NCI-H2227 treated with DMSO at 0.1 percent for 48 hours (cell line): ENCODE data around the gene EXPH5.
"Not testable (repeated sequence)": the region's sequence is repeated elsewhere in the genome, so short reads cannot be mapped to it uniquely, and the experiment has no call there.

ENCODE experiments used
- DNase-seq: peaks from one replicate; lab custom pipeline; 2025; lab: John Stamatoyannopoulos, UW

Gene EXPH5

DNA sequence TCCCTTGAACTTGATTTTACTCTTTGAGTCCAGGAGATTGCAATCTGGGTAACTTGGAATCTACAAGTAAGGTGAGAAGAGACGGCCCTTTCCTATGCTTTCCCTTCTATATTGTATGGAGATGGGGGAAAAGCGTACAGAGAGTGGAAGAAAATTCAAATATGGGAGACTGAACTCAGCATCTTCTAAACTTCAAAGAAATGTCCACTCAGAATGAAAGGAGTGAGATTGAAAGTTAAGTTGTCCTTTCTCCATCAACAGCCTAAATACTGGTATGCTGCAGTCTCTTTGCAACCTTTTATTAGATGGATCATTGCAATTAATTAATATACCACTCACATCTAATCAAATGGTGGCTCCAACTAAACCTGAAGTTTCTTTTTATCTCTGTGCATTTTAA lies 6.4 kb upstream of the EXPH5 start:
- DNase-seq, result no peak

DNA sequence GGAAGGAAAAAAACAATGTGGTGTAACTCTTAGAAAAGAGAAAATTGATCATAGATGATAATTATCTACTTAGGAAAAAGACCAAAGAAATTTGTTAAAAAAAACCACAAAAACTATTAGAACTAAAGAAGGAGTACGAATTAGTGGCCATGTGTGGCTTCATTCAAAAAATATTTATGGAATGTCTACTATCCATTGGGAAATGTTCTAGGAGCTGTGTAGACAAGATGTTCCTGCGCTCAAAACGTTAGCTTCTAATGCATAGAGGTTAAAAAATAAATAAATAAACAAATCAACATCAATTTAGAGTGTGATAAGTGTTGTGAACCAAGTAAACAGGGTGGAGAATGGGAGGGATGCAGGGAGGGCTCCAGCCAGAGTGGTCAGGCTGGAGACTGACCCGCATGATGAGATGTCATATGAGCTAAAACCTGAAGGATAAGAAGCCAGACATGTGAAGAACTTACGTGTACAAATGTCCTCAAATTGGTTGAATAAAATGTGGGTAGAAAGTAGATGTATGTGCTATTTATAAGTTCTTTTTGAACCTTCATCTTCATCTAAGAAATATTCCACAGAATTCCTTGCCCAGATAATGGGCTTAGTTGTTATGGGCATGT lies 4.3 kb upstream of the EXPH5 start:
- no peak for DNase-seq

DNA sequence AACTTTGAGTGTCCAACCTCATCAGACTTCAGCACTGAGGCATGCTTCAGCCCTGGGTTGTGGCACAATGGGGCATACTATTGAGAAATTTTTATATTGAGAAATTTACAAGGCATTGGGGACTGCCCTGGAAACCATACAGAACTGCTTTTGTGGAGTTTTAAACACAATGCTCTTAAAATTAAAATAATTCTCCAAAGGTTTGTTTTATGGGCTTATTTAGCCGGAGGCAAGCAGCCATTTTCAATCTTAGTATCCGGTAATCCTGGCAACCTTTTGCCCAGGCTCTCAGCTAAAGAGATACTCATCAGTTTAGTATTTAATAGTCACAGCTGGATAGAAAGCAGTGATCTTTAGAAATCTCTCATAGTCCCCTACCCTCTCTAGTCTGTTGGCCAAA lies 3.1 kb upstream of the EXPH5 start:
- no peak for DNase-seq

DNA sequence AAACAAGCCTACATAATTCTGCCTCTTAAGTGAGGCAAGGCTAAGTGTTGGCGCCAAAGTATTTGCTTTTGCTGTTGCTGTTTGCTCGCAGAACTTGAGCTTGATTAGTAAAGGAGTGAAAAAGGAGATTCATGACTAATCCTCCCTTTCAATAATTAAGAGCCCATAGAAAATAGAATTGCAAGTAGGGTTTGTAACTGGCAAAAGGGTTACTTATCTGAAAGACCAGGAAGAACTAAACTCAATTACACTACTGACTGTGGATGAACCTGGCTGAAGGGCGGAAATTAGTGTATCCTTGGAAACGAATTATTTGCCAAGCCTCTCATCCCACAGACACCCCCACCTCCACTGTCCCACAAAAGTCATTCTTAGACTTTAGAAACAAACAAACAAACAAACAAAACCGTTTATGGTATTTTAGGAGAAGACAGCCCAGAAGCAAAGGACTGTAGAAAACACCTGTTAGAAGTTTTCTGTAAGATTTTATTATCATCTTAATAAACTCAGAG lies 411 bp upstream of the EXPH5 start:
- no peak for DNase-seq

DNA sequence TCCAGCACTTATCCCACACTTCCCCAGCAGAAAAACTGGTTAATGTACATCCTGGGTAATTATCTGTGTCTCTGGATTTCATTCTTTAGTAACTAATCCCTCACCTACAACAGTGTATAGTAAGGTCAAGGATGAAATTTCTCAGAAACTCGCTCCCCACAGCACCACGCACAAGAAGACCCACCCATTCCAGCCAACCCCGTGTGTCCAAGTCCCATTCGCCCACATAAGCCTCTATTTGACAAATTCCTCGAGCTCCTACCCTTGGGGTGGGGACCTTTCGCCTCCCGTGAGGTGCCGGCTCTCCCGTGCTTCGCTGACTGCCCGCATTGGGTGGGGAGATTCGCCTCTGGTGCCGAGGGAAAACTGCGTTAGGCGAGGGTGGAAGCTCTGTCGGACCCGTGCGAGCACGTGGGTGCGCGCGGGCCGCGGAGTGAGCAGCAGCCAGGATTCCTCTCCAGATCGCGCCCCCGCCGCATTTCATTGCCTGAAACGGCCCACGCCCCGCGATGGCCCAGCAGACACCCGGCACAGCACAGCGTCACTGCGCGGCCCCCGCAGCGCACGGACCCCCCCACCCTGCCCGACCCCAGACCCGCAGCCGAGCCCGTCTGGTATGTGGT lies 866 bp downstream of the EXPH5 start:
- no peak for DNase-seq

DNA sequence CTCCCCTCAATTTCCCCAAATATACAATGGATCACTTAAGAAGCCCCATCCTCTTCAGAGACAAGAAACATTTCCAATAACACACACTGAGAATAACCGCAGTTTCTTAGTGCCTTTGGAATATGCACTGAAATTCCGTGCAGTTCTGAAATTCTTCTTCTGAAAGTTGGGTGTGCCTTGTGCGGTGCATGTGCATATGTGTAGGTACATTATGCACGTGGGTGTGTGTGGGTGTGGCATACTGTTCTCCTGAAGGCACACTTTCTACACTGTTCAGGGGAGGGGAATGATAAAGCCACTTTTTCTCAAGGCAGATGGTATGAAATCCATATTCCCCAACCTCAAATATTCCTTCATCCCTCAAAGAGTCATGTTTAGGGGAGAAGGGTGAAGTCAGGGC lies 1.7 kb downstream of the EXPH5 start:
- DNase-seq, result no peak

DNA sequence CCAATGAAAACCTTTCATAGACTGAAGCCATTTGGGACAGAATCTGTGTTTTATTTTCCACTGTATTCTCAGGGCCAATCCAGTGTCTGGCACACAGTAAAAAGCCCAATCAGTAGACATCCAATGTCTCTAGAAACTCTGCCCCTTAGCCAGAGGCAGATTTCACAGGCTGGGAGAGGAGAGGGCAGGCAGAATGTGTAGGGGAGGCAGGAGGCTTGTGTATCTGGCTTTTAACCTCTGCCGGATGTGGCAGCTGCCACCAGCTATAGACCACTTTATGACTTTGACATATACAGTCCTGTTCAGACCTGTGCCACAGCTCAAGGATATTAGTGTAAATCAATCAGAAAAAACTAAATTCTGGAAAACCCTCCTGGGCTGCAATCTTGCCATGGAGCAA lies 4.4 kb downstream of the EXPH5 start:
- DNase-seq, result no peak

DNA sequence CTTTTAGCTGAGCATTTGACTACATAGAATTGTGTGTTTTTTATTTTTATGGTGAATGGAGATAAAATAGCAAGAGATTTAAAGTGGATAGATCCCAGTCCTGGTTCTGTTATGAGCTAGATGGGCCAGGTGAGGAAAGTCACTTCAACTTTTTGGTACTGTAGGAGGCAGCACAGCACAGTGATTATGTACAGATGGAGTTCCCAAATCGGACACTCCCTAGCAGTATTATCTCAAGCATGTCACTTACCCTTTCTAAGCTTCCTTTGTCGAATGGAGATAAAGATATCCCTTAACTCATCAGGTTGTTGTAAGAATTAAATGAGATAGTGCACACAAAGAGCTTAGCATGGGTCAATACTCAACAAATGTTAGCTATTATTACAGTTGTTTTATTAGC lies 5.3 kb downstream of the EXPH5 start:
- no peak for DNase-seq

DNA sequence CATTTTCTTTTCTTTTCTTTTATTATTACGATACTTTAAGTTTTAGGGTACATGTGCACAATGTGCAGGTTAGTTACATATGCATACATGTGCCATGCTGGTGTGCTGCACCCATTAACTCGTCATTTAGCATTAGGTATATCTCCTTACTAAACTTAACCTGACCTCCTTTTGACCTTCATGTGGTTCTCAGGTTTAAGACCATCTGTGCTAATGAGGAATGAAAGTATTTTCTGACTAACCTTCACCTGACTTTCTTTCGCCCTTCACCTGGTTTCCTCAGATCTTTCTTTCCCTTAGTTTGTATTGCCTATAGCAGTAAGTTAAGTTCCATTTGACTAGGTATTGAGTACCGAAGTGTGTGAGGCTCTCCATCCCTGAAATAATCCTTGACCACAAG lies 6.5 kb downstream of the EXPH5 start:
- no peak for DNase-seq

DNA sequence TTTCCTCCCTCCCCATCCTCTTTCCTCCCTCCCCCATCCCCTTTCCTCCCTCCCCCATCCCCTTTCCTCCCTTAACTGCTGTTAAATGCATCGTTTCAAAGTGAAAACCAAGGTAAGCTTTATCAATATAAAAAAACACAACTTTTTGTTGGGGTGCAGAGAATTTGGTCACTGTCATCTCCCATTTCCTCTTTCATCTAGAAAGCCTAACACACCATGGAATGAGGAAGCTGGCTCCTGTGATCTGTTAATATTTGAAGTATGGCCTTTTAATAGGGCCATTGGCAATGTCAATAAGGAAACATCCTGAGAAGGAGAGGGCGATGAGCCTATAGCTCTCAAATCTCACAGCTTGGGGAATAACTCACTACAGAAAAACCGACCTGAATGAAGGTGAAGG lies 7.0 kb downstream of the EXPH5 start:
- DNase-seq, result no peak

DNA sequence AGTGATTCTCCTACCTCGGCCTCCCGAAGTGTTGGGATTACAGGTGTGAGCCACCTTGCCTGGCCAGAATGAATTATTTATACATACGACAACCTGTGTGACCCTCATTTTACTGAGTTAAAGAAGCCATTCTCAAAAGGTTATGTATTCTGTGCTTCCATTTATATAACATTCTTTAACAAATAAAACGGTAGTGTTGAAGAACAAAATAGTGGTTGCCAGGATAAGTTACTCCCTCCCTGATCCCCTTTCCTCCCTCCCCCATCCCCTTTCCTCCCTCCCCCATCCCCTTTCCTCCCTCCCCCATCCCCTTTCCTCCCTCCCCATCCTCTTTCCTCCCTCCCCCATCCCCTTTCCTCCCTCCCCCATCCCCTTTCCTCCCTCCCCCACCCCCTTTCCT lies 7.4 kb downstream of the EXPH5 start:
- DNase-seq, result not testable (repeated sequence)

DNA sequence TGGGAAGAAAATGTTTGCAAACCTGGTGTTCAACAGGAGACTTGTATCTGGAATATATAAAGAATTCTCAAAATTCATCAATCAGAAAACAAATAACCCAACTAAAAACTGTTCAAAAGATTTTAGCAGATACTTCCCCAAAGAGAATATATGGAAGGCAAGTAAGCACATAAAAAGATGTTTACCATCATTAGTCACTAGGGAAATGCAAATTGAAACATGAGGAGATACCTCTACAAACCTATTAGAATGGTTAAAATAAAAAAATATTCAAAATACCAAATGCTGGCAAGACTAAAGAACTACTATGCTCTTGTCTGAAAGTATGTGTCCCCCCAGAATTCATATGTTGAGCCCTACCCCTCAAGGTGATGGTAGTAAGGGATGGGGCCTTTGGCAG lies 8.6 kb downstream of the EXPH5 start:
- no peak for DNase-seq

DNA sequence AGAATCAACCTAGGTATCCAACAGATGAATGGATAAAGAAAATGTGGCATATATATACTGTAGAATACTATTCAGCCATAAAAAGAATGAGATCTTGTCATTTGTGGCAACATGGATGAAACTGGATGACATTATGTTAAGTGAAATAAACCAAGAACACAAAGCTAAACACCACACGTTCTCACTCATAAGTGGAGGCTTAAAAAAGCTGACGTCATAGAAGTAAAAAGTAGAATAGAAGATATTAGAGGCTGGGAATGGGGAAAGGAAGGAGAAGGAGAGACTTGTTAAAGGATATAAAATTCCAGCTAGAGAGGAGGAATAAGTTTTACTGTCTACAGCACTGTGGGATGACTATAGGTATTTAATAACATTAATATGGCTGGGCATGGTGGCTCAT lies 12.9 kb downstream of the EXPH5 start:
- DNase-seq, result no peak

DNA sequence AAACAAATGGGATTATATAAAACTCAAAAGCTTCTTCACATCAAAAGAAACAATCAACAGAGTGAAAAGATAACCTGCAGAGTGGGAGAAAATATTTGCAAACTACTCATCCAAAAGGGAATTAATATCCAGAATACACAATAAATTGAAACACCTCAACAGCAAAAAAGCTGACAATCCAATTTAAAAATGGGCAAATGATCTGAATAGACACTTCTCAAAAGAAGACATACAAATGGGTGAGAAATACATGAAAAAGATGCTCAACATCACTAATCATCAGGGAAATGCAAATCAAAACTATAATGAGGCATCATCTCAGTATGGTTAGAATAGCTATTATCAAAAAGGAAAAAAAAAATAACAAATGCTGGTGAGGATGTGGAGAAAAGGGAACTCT lies 13.5 kb downstream of the EXPH5 start:
- DNase-seq, result no peak

DNA sequence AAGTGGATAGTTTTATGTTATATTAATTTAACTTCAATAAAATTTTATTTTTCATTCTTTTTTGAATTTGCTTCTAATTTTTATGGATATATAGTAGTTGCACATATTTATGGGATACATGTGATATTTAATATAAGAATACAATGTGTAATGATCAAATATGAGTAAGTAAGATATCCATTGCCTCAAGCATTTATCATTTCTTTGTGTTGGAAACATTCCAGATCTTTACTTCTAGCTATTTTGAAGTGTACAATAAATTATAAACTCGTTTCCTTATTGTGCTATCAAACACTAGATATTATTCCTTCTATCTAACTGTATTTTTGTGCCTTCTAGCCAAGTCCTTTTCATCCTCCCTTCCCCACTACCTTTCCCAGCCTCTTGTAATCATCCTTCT lies 17.0 kb downstream of the EXPH5 start:
- DNase-seq, result no peak

DNA sequence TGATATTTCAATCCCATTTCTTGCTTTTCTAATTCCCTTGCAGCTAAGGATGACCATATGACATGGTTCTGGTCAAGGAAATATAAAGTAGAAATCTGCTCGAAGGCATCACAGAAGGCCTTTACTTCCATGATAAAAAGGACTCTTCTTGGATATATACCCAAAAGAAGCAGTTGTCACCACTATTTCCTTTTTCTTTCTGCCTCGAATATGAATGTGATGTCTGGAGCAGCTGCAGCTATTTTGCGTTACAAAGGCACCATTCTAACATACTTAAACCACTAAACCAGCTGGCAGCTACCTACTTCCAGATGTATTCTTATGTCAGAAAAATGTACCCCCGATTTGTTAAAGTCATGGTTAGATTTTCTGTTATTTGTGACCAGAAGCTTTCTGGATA lies 18.9 kb downstream of the EXPH5 start:
- no peak for DNase-seq

DNA sequence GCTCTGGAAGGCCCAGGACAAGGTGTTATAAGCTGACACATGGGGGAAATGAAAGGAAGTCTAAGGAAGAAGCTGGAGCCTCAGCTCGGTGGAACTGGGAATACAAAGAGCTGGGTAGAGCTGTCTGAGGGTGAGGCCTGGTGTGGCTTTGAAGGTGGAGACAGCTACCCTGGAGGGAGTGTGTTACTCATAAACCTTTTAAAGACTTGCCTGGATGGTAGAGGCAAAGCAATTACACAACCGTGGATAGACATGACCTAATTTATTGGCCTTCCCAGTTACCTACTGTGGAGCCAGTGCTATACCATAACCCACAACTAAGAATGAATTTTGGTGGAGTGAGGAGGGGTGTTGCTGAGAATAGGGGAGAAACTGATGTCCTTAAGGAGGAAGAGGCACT lies 22.6 kb downstream of the EXPH5 start:
- no peak for DNase-seq

DNA sequence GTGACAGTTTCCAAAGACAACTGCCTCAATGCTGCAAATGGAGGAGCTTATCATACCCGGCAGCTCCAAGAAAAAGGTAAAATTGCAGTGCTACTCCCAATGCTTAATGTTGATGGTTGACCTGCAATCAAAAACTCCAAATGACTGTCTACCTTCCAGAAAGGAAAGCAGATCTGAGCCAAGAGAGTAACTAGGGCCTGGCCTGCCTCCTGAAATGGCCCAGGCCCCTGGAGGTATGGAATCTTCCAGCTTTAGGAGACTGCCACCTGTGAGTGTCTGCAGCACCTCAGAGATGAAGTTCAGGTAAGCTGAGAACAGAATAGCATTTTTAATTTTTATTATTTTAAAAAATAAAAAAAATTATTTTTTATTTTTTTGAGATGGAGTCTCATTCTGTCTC lies 23.7 kb downstream of the EXPH5 start:
- DNase-seq, result no peak

DNA sequence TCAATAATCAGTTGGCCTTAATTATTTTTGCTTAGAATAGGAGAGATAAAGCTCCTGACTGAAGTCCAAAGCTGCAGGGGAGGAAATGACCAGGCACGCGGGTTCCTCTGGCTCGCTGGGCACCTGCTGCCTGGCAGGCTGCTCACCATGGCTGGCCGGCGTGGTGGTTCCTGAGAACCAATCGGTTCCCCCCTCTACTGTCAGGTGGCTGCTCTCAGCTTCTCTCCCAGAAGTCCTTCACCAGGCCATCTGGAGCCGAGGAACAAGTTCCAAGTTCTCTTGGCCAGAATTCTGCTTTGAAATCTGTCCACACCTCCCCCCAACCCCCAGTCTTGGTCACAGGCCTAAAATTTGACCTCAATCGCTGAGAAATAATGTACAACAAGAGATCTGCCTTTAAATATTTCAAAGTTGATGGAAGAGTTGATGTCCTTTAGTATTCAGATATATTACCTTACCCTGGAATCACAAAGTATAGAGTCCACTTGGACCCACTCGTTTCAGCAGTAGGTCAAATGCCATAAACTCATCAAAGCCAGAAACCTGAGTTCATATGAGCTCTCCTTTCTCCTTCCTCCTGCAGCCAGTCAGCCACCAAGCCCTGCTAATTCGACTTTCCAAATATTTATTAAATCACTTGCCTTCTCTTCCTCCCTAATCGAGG lies 25.2 kb downstream of the EXPH5 start:
- DNase-seq, result no peak

DNA sequence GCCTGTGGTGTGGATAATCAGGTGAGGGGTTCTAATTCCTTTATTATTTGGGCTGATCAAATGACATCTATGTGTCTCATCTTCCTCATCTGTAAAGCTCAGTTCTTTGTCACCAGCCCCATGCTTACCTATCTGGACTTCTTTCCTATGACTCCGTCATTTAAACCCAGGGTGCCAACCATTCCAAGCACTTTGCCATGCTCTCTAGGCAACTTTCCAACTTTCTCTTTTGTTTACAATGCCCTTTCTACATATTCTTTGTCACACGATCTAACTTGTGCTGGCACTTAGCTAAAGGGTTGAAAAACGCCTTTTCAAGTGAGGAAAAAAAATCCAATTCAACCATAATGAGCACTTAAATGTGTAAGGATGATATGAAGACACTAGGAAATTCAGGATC lies 27.9 kb downstream of the EXPH5 start:
- DNase-seq, result no peak

DNA sequence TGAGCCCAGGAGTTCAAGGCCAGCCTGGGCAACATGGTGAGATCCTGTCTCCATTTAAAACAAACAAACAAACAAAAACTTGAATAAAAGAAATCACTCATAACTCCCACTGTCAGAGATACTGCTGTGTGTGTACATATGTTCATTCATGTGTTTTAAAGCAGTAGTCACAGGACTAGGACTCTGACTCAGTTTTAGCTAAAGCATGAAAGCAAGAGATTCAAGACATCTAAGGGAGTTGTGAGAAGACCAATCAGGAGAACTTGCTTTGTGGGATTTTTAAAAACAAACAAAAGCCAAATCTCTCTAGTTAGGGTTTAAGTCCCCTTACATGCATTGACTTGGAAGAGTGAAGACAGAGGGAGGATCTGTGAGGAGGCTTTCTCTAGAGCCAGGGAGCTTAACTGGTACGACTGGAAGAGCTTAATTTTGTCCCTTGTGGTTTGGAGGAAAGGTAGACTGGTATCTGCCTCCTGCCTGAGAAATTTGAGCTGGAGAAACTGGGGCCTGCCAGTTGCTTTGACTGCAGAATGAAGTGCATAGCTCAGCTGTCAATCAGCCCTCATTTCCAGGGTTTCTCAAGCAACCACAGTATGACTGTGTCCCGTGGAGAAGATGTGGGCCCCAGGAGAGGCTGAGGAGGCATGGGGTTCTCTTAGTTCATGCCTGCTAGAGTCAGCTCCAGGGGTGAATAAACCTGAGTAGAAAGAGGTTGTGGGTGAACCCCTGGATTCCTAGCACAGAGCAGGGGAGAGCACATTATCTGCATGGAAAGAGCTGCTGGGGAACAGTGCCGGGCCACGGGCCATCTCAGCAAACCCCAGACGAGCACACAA lies 30.6 kb downstream of the EXPH5 start:
- DNase-seq, result no peak

DNA sequence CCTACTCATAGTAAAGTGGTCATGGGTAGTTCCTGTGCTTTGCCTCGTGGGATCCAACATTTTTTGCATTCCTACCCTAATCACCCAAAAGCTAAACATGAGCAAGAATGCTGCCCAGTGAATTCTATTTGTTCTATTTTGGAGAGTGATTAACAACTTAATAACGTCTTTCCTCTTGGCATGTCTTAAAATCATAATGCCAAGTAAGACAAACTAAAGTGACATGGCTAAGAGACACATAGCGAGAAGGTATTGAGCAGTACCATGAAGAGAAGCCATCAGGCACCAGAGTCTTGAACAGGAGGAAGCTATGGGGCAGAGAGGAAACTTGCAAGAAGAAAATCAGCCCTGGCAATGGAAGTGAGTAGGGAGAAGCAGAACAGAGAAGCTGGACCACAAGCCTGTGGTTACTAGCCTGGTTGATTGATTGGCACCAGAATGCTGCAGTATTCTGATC lies 32.0 kb downstream of the EXPH5 start:
- no peak for DNase-seq

DNA sequence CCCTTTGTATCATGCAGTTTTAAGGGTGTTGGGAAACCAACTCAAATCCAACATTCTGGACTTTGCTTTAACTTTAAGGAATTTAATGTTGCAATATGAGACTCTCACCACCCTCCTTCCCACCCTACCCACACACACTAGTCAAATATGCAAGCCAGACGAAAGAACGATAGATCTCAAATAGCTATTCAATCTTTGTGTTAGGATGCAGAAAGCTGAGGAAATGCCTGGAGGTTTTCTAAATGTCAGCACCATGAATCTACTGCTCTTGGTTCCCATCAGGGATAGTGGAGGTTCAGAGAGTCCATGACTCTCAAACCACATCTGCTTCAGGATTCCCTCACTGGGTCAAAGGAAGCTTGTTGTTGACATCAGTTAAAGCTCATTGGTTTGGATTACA lies 33.7 kb downstream of the EXPH5 start:
- DNase-seq, result no peak
